Endodermal cell (in vitro differentiated cells): Measurements from ENCODE around the gene ZNF343. TPM values are rescaled to one million over a fixed set of nuclear protein-coding genes. Genes with fewer than 3 reads are reported as not detected.

Source experiments
- DNase-seq: peaks from one replicate; pipeline ENCODE4 v3.0.0-alpha.2; 2017
- H3K27ac ChIP-seq: 2 replicates; pipeline ENCODE4 v1.5.1; 2013; ENCODE audit warnings: mild to moderate bottlenecking, low read depth, low read length, moderate library complexity
- H3K27me3 ChIP-seq: 2 replicates; pipeline ENCODE4 v1.6.1; 2013; ENCODE audit warnings: mild to moderate bottlenecking, low read length, moderate library complexity; ENCODE audit not compliant: insufficient read depth, control insufficient read depth, poor library complexity, severe bottlenecking
- H3K36me3 ChIP-seq: 2 replicates; pipeline ENCODE4 v1.7.0; 2013; ENCODE audit warnings: mild to moderate bottlenecking, low read length, moderate library complexity; ENCODE audit not compliant: control insufficient read depth, insufficient read depth
- H3K4me1 ChIP-seq: one replicate; pipeline ENCODE4 v1.7.0; 2013; ENCODE audit warnings: low read length; ENCODE audit not compliant: control insufficient read depth, insufficient read depth
- H3K4me3 ChIP-seq: 2 replicates; pipeline ENCODE4 v1.5.1; 2013; ENCODE audit warnings: mild to moderate bottlenecking, low read length, moderate library complexity
- H3K9ac ChIP-seq: 2 replicates; pipeline ENCODE4 v1.6.1; 2013; ENCODE audit warnings: mild to moderate bottlenecking, low read length, moderate library complexity; ENCODE audit not compliant: poor library complexity, severe bottlenecking; ENCODE audit errors: extremely low read depth
- H3K9me3 ChIP-seq: 2 replicates; pipeline ENCODE4 v1.6.1; 2013; ENCODE audit warnings: mild to moderate bottlenecking, low read length, moderate library complexity; ENCODE audit not compliant: control insufficient read depth
- H3K27ac Mint-ChIP-seq: 2 replicates; pipeline ENCODE4 v1.8.0; 2020; ENCODE audit warnings: mixed read lengths
- H3K27me3 Mint-ChIP-seq: 2 replicates; pipeline ENCODE4 v1.8.0; 2021; ENCODE audit warnings: mild to moderate bottlenecking, mixed read lengths; ENCODE audit not compliant: insufficient read depth
- H3K36me3 Mint-ChIP-seq: 2 replicates; pipeline ENCODE4 v1.8.0; 2020; ENCODE audit warnings: low read depth, mixed read lengths
- H3K4me1 Mint-ChIP-seq: 2 replicates; pipeline ENCODE4 v1.8.0; 2020; ENCODE audit warnings: mixed read lengths
- H3K4me3 Mint-ChIP-seq: 2 replicates; pipeline ENCODE4 v1.8.0; 2020; ENCODE audit warnings: mild to moderate bottlenecking, moderate library complexity, mixed read lengths
- H3K9me3 Mint-ChIP-seq: 2 replicates; pipeline ENCODE4 v1.8.0; 2020; ENCODE audit warnings: mild to moderate bottlenecking, mixed read lengths
- CTCF ChIP-seq: fragments of 200-600 bp; sonication (generic); conservative IDR thresholded peaks from 2 replicates; pipeline ENCODE4 v1.5.0; 2021; ENCODE audit warnings: antibody characterized with exemption, mild to moderate bottlenecking
- WGBS, 2 experiments: methylation state at CpG; one replicate each; pipeline versions ENCODE4 v1.1.5 to v1.1.7; 2013; ENCODE audit warnings: missing lambda C conversion rate in 2 of 2, mixed read lengths in 1 of 2; ENCODE audit not compliant: insufficient coverage in 1 of 2, insufficient read length in 1 of 2; 5-methylcytosine and 5-hydroxymethylcytosine counted together
- total RNA-seq, 2 donors: library from RNA; stranded (reverse); fragmentation: NEBNext Ultra II Directional in 1 of 2; extraction: Animal tissue kit (Norgen Biotek cat#: 25700) in 1 of 2; gene quantifications; 2 replicates in 1 of 2; 3 replicates in 1 of 2; pipeline ENCODE4 v1.2.1, GENCODE V29; 2021

The ZNF343 gene
- total RNA-seq, 2 donors from 2014 or later: 6.9 to 10.1 TPM

- 89% methylated on average over 1 of the region's 1 CpG; no CpG with 5 or more reads in 1 of the 2 experiments for WGBS, 2 experiments
- Histone ChIP-seq H3K27ac (no peak overlapping the region), H3K4me1 (no peaks in the 10 kb centered on the region), H3K4me3 (no peak overlapping the region), H3K27me3 (no peaks in the 10 kb centered on the region), H3K9me3 (no peaks in the 10 kb centered on the region), H3K36me3 (peaks cover 65% of the 10 kb centered on the region), H3K9ac (no peak overlapping the region)
- Mint-ChIP-seq H3K27ac (no peak overlapping the region), H3K36me3 (peaks cover 65% of the 10 kb centered on the region), H3K27me3 (no peaks in the 10 kb centered on the region), H3K4me1 (no peaks in the 10 kb centered on the region), H3K9me3 (no peaks in the 10 kb centered on the region), H3K4me3 (no peak overlapping the region)
- no peak for TF ChIP-seq CTCF
- no peak for DNase-seq
Observed at GRCh38 chr20:2459981-2460751, 48.5 kb downstream of the ZNF343 start.

DNA sequence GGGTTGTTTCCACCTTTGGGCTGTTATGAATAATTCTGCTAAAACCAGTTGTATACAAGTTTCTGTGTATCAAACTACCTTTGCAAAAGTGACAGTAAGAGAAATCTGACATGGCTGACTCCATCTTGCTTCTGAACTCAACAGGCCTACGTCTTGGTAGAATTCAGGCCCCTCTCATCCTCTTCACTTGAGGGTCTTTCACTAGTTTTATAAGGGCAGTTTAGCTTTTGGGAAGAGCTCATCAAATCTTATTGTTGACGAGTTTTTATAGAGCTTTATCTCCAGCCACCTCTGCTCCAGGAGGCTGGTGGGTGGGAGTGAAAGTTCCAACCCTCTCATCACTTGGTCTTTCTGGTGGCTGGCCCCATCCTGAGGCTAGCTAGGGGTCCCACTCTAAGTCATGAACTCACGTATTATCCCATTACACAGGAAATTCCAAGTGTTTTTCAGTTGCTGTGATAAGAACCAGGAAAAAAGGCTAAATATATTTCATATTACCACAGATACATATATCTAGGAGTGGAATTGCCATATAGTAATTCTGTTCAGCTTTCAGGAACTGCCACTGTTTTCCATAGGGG lies 49.7 kb downstream of the ZNF343 start:
- 89% methylated on average over 3 of the region's 3 CpGs; no CpG with 5 or more reads in 1 of the 2 experiments for WGBS, 2 experiments
- peaks cover 54% of the 10 kb centered on the region for H3K36me3 ChIP-seq

More for the DNA sequence above, 49.7 kb downstream of the ZNF343 start:
- H3K9ac ChIP-seq: no peak overlapping the region
- no peaks in the 10 kb centered on the region for H3K4me1 ChIP-seq
- no peaks in the 10 kb centered on the region for H3K27me3 ChIP-seq
- H3K27ac ChIP-seq: no peak overlapping the region
- Mint-ChIP-seq H3K4me3 (no peak overlapping the region), H3K27me3 (no peaks in the 10 kb centered on the region), H3K4me1 (no peaks in the 10 kb centered on the region), H3K36me3 (peaks cover 53% of the 10 kb centered on the region), H3K9me3 (no peaks in the 10 kb centered on the region), H3K27ac (no peak overlapping the region)
- TF ChIP-seq CTCF: no peak
- DNase-seq: no peak
- no peak overlapping the region for H3K4me3 ChIP-seq
- no peaks in the 10 kb centered on the region for H3K9me3 ChIP-seq
